HepG2 (cell line): ENCODE data around the gene ESPN. TPM values are rescaled to one million over a fixed set of nuclear protein-coding genes. Genes with fewer than 3 reads are reported as not detected.

Source experiments
- FOSL2 ChIP-seq: sonication (generic); formaldehyde crosslinking; IDR thresholded peaks from 2 replicates; pipeline ENCODE4 v1.4.0; 2020; ENCODE audit warnings: missing genetic modification reagents
- HOXD1 ChIP-seq: sonication (generic); formaldehyde crosslinking; IDR thresholded peaks from 2 replicates; pipeline ENCODE4 v1.5.0; 2020; ENCODE audit warnings: missing genetic modification reagents
- NONO ChIP-seq, 2 experiments: fragments of 450-650 bp in 1 of 2; sonication (generic) in 1 of 2; formaldehyde crosslinking in 1 of 2; IDR thresholded peaks in 1 of 2; conservative IDR thresholded peaks in 1 of 2; 2 replicates each; pipeline versions ENCODE4 v1.6.1 to v1.8.0; 2017 to 2022; ENCODE audit warnings: mild to moderate bottlenecking in 1 of 2, missing genetic modification reagents in 1 of 2, moderate library complexity in 1 of 2
- SCMH1 ChIP-seq: sonication (generic); formaldehyde crosslinking; IDR thresholded peaks from 2 replicates; pipeline ENCODE4 v1.9.0; 2021; ENCODE audit warnings: missing genetic modification reagents, mild to moderate bottlenecking, borderline replicate concordance
- SOX6 ChIP-seq, 2 experiments: fragments of 450-650 bp in 1 of 2; sonication (generic) in 1 of 2; formaldehyde crosslinking in 1 of 2; IDR thresholded peaks; 2 replicates each; pipeline versions ENCODE4 v1.4.0 to v1.6.1; 2017 to 2020; ENCODE audit warnings: antibody characterized with exemption in 1 of 2, mild to moderate bottlenecking in 1 of 2, missing genetic modification reagents in 1 of 2
- TSC22D2 ChIP-seq: sonication (generic); formaldehyde crosslinking; IDR thresholded peaks from 2 replicates; pipeline ENCODE4 v1.5.1; 2020; ENCODE audit warnings: missing genetic modification reagents, mild to moderate bottlenecking, borderline replicate concordance
- ZNF142 ChIP-seq: sonication (generic); formaldehyde crosslinking; IDR thresholded peaks from 2 replicates; pipeline ENCODE4 v1.4.0; 2020; ENCODE audit warnings: missing genetic modification reagents
- ZNF768 ChIP-seq: sonication (generic); formaldehyde crosslinking; IDR thresholded peaks from 2 replicates; pipeline ENCODE4 v1.4.0; 2020; ENCODE audit warnings: missing genetic modification reagents
- ZSCAN5A ChIP-seq: sonication (generic); formaldehyde crosslinking; IDR thresholded peaks from 2 replicates; pipeline ENCODE4 v1.8.0; 2022; ENCODE audit warnings: mild to moderate bottlenecking, missing genetic modification reagents, borderline replicate concordance
- polyA plus RNA-seq, 8 experiments: library from polyadenylated mRNA; depleted of rRNA in 3 of 8; stranded (reverse) in 7 of 8; unstranded in 1 of 8; fragments of >200 nt; fragmentation: Illumina TruSeq in 4 of 8; extraction: Trizol in 4 of 8; gene quantifications; 2 replicates each; pipeline versions ENCODE4 v1.2.1 to v1.2.3, GENCODE V29; 2011 to 2016; ENCODE audit warnings: low read depth in 4 of 8, missing spikeins in 1 of 8, mixed read lengths in 1 of 8; ENCODE audit not compliant: insufficient read depth in 1 of 8
- total RNA-seq, 5 experiments: library from RNA; depleted of rRNA; stranded (reverse); fragments of >200 nt; fragmentation: Illumina TruSeq; extraction: Trizol; gene quantifications; 2 replicates each; pipeline ENCODE4 v1.2.3, GENCODE V29; 2016; ENCODE audit warnings: low read depth in 1 of 5
- TF ChIP-seq, protein P1 (sequence below): fragments of 450-650 bp; IDR thresholded peaks from 2 replicates; pipeline ENCODE4 v1.6.1; 2017
- TF ChIP-seq, protein P2 (sequence below): IDR thresholded peaks from 2 replicates; pipeline ENCODE4 v1.6.1; 2016; ENCODE audit warnings: low read depth, missing genetic modification reagents, missing compliant biosample characterization
- TF ChIP-seq, protein P3 (sequence below): sonication (generic); IDR thresholded peaks from 2 replicates; pipeline ENCODE4 v1.6.1; 2016; ENCODE audit warnings: low read depth, borderline replicate concordance

ESPN gene
- total and polyA plus RNA-seq, 2 of the 13 experiments (the other 11 are each of a cell fraction or from before 2014, with no cell fraction given): 48.6 to 54.2 TPM

DNA sequence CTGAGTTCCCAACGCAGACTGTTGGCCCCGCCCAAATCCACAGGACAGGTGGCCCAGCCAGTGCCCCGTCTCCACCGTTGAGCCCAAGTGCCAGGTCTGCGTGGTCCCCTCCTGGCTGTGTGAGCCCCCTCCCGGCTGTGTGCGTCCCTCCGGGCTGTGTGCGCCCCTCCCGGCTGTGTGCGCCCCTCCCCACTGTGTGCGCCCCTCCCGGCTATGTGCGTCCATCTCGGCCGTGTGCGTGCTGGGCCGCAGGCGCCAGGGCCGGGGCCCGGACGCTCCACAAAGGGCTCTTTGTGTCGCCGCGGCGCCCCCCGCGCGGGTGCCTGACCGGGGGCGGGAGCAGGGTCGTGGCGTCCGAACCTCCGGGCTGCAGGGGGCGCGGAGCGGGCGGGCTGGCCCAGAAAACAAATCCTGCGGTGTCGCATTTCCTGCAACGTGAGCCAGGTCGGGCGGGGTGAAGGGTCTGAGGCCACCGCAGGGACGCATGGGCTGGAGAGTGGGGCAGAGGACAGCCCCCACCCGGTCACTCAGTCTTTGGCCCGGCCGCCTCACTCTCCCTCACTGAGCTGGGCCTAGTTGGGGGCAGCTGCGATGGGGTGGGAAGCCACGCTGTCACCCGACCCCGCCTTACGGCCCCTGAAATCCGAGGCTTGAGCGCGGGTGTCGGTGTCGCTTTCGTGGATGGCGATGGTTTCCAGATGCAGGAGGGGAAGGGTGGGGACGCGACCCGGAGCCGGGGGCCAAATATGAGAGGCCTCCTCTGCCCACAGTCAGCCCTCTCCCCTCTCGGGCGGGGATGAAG, 22.6 kb downstream of the ESPN start (continued):
- TF ChIP-seq ZNF142 (CRISPR knock-in tag) (0 out of 2 replicates have a peak, but pooled peaks have one; percentile 45), NONO (IDR thresholded peaks at IDR 0.05) (no peak), NONO (CRISPR knock-in tag; conservative IDR thresholded peaks at IDR 0.05) (peak; percentile 99), FOSL2 (CRISPR knock-in tag) (no peak), SOX6 (IDR thresholded peaks at IDR 0.05) (no peak), SOX6 (CRISPR knock-in tag; IDR thresholded peaks at IDR 0.05) (peak; percentile 68), TSC22D2 (CRISPR knock-in tag) (peak; percentile 67; the same call in 1 of the 2 replicates), HOXD1 (peak; percentile 81), ZNF768 (CRISPR knock-in tag) (no peak), ZSCAN5A (CRISPR knock-in tag) (no peak), SCMH1 (CRISPR knock-in tag) (no peak)
- TF ChIP-seq, protein P1, sequence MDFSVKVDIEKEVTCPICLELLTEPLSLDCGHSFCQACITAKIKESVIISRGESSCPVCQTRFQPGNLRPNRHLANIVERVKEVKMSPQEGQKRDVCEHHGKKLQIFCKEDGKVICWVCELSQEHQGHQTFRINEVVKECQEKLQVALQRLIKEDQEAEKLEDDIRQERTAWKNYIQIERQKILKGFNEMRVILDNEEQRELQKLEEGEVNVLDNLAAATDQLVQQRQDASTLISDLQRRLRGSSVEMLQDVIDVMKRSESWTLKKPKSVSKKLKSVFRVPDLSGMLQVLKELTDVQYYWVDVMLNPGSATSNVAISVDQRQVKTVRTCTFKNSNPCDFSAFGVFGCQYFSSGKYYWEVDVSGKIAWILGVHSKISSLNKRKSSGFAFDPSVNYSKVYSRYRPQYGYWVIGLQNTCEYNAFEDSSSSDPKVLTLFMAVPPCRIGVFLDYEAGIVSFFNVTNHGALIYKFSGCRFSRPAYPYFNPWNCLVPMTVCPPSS: no peak
- TF ChIP-seq, protein P2, sequence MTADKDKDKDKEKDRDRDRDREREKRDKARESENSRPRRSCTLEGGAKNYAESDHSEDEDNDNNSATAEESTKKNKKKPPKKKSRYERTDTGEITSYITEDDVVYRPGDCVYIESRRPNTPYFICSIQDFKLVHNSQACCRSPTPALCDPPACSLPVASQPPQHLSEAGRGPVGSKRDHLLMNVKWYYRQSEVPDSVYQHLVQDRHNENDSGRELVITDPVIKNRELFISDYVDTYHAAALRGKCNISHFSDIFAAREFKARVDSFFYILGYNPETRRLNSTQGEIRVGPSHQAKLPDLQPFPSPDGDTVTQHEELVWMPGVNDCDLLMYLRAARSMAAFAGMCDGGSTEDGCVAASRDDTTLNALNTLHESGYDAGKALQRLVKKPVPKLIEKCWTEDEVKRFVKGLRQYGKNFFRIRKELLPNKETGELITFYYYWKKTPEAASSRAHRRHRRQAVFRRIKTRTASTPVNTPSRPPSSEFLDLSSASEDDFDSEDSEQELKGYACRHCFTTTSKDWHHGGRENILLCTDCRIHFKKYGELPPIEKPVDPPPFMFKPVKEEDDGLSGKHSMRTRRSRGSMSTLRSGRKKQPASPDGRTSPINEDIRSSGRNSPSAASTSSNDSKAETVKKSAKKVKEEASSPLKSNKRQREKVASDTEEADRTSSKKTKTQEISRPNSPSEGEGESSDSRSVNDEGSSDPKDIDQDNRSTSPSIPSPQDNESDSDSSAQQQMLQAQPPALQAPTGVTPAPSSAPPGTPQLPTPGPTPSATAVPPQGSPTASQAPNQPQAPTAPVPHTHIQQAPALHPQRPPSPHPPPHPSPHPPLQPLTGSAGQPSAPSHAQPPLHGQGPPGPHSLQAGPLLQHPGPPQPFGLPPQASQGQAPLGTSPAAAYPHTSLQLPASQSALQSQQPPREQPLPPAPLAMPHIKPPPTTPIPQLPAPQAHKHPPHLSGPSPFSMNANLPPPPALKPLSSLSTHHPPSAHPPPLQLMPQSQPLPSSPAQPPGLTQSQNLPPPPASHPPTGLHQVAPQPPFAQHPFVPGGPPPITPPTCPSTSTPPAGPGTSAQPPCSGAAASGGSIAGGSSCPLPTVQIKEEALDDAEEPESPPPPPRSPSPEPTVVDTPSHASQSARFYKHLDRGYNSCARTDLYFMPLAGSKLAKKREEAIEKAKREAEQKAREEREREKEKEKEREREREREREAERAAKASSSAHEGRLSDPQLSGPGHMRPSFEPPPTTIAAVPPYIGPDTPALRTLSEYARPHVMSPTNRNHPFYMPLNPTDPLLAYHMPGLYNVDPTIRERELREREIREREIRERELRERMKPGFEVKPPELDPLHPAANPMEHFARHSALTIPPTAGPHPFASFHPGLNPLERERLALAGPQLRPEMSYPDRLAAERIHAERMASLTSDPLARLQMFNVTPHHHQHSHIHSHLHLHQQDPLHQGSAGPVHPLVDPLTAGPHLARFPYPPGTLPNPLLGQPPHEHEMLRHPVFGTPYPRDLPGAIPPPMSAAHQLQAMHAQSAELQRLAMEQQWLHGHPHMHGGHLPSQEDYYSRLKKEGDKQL (CRISPR knock-in tag): no peak; the same call in 1 of the 2 replicates
- TF ChIP-seq, protein P3, sequence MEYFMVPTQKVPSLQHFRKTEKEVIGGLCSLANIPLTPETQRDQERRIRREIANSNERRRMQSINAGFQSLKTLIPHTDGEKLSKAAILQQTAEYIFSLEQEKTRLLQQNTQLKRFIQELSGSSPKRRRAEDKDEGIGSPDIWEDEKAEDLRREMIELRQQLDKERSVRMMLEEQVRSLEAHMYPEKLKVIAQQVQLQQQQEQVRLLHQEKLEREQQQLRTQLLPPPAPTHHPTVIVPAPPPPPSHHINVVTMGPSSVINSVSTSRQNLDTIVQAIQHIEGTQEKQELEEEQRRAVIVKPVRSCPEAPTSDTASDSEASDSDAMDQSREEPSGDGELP: peak; percentile 73; the same call in 1 of the 2 replicates
